HG03135 (cell line): ENCODE measurements around the gene RFFL.
"Not testable (repeated sequence)": the region's sequence is repeated elsewhere in the genome, so short reads cannot be mapped to it uniquely, and the experiment has no call there.

ENCODE experiments used
- ATAC-seq: cut with Tn5 transposase; IDR thresholded peaks from one replicate; pipeline ENCODE4 v1.9.1; 2021; ENCODE audit warnings: mild to moderate bottlenecking, moderate library complexity; ENCODE audit not compliant: unreplicated experiment

The RFFL gene

GRCh38 chr17:35011671-35012216 is 51.8 kb downstream of the RFFL start:
- no peak for ATAC-seq

- no peak for ATAC-seq
These were observed 53.4 kb downstream of the RFFL start for GRCh38 chr17:35010093-35010492.

GRCh38 chr17:35006961-35007360 is 56.5 kb downstream of the RFFL start:
- no peak for ATAC-seq

- no peak for ATAC-seq
These were observed 57.2 kb downstream of the RFFL start for GRCh38 chr17:35006345-35006744.

GRCh38 chr17:35003778-35004177 is 59.7 kb downstream of the RFFL start:
- ATAC-seq = no peak

GRCh38 chr17:35002876-35003551 is 60.5 kb downstream of the RFFL start:
- no peak for ATAC-seq

GRCh38 chr17:35001549-35001948 is 62.0 kb downstream of the RFFL start:
- no peak for ATAC-seq

GRCh38 chr17:35000965-35001364 is 62.5 kb downstream of the RFFL start:
- not testable (repeated sequence) for ATAC-seq

- no peak for ATAC-seq
These were observed 64.1 kb downstream of the RFFL start for GRCh38 chr17:34999456-34999855.

- ATAC-seq = peak; percentile 65
These were observed 65.3 kb downstream of the RFFL start for GRCh38 chr17:34998205-34998604.

- ATAC-seq = no peak
These were observed 66.1 kb downstream of the RFFL start for GRCh38 chr17:34997355-34997862.

- no peak for ATAC-seq
These were observed 66.9 kb downstream of the RFFL start for GRCh38 chr17:34996422-34997285.

GRCh38 chr17:34993031-34993430 is 70.5 kb downstream of the RFFL start:
- no peak for ATAC-seq

- no peak for ATAC-seq
These were observed 71.9 kb downstream of the RFFL start for GRCh38 chr17:34991606-34992005.

GRCh38 chr17:34990921-34991365 is 72.6 kb downstream of the RFFL start:
- ATAC-seq = no peak

- no peak for ATAC-seq
These were observed 74.0 kb downstream of the RFFL start for GRCh38 chr17:34989473-34989872.

GRCh38 chr17:34988644-34989043 is 74.9 kb downstream of the RFFL start:
- ATAC-seq = no peak

GRCh38 chr17:34987232-34987631 is 76.3 kb downstream of the RFFL start:
- ATAC-seq = no peak

- ATAC-seq = no peak
These were observed 81.8 kb downstream of the RFFL start for GRCh38 chr17:34981538-34982241.

GRCh38 chr17:34980681-34981537 is 82.6 kb downstream of the RFFL start:
- ATAC-seq = peak; percentile 87
